ENCODE measurements around the gene ZNF213.

GRCh38 chr16:3086596-3087242 is 48.1 kb upstream of the ZNF213 start:
- TF ChIP-seq CTCF (IDR thresholded peaks at IDR 0.05; ENCODE audit: low read length), result no peak
- no peak for TF ChIP-seq EZH2 (IDR thresholded peaks at IDR 0.05; ENCODE audit: borderline replicate concordance, low read length)

All from OCI-LY1 (cell line).